K562 (cell line): Measurements from ENCODE around the gene FBXO27. TPM values are rescaled to one million over a fixed set of nuclear protein-coding genes. Genes with fewer than 3 reads are reported as not detected.

Experiments used
- ARID3A ChIP-seq: IDR thresholded peaks from 2 replicates; pipeline ENCODE4 v1.6.1; 2012; ENCODE audit warnings: low read depth, low read length, improper control_type of control experiment, borderline replicate concordance
- ARNT ChIP-seq, 2 experiments: fragments of 450-650 bp; IDR thresholded peaks; 2 replicates each; pipeline ENCODE4 v1.6.1; 2016; ENCODE audit warnings: mild to moderate bottlenecking in 1 of 2
- BCL6 ChIP-seq: fragments of 250-450 bp; sonication (Bioruptor Pico); IDR thresholded peaks from 2 replicates; pipeline ENCODE4 v1.4.0; 2020
- CEBPG ChIP-seq, 3 experiments: fragments of 200-800 bp in 1 of 3; sonication (Bioruptor generic) in 1 of 3; sonication (generic) in 1 of 3; formaldehyde crosslinking in 1 of 3; IDR thresholded peaks in 2 of 3; conservative IDR thresholded peaks in 1 of 3; 2 replicates each; pipeline versions ENCODE4 v1.6.1 to v1.8.0; 2016 to 2022; ENCODE audit warnings: missing compliant biosample characterization in 2 of 3, missing genetic modification characterization in 2 of 3, mild to moderate bottlenecking in 1 of 3, missing genetic modification reagents in 1 of 3
- ELF1 ChIP-seq: fragments of 200-800 bp; sonication (Bioruptor generic); IDR thresholded peaks from 2 replicates; pipeline ENCODE4 v1.6.1; 2016; ENCODE audit warnings: missing genetic modification characterization, missing compliant biosample characterization
- ETV5 ChIP-seq: sonication (generic); formaldehyde crosslinking; IDR thresholded peaks from 2 replicates; pipeline ENCODE4 v1.4.0; 2020; ENCODE audit warnings: low read depth, mild to moderate bottlenecking, missing genetic modification reagents
- FOXJ2 ChIP-seq: fragments of 200-800 bp; sonication (Bioruptor generic); IDR thresholded peaks from 2 replicates; pipeline ENCODE4 v1.6.1; 2016; ENCODE audit warnings: missing genetic modification characterization, missing compliant biosample characterization
- GABPA ChIP-seq: fragments of 200-800 bp; sonication (Bioruptor generic); conservative IDR thresholded peaks from 2 replicates; pipeline ENCODE4 v1.6.1; 2016; ENCODE audit warnings: low read depth, missing genetic modification characterization, missing compliant biosample characterization
- HSF4 ChIP-seq: fragments of 250-450 bp; sonication (Bioruptor Pico); IDR thresholded peaks from 2 replicates; pipeline ENCODE4 v2.1.2; 2022; ENCODE audit warnings: mild to moderate bottlenecking, moderate library complexity, borderline replicate concordance
- JUN ChIP-seq, 2 experiments: sonication (generic) in 1 of 2; formaldehyde crosslinking in 1 of 2; IDR thresholded peaks; 2 replicates each; pipeline versions ENCODE4 v1.6.1 to v1.8.0; 2012 to 2022; ENCODE audit warnings: borderline replicate concordance in 2 of 2, mild to moderate bottlenecking in 2 of 2, improper control_type of control experiment in 1 of 2, low read depth in 1 of 2, low read length in 1 of 2, missing genetic modification reagents in 1 of 2
- KAT2B ChIP-seq: IDR thresholded peaks from one replicate; pipeline ENCODE4 v1.6.1; 2012; ENCODE audit warnings: low read depth, mild to moderate bottlenecking, control low read depth, inconsistent platforms, low read length, moderate library complexity
- KLF16 ChIP-seq: IDR thresholded peaks from 2 replicates; pipeline ENCODE4 v1.6.1; 2016; ENCODE audit warnings: antibody characterized with exemption
- LCOR ChIP-seq: sonication (generic); formaldehyde crosslinking; IDR thresholded peaks from 2 replicates; pipeline ENCODE4 v1.8.0; 2022; ENCODE audit warnings: mild to moderate bottlenecking, missing genetic modification reagents
- MEIS2 ChIP-seq: fragments of 450-650 bp; IDR thresholded peaks from 2 replicates; pipeline ENCODE4 v1.6.1; 2014; ENCODE audit warnings: mild to moderate bottlenecking; ENCODE audit not compliant: partially characterized antibody
- NR2C2 ChIP-seq, 2 experiments: fragments of 200-800 bp in 1 of 2; sonication (Bioruptor generic) in 1 of 2; sonication (generic) in 1 of 2; formaldehyde crosslinking in 1 of 2; IDR thresholded peaks; 2 replicates each; pipeline versions ENCODE4 v1.6.1 to v1.8.0; 2016 to 2022; ENCODE audit warnings: mild to moderate bottlenecking in 1 of 2, missing compliant biosample characterization in 1 of 2, missing genetic modification characterization in 1 of 2, missing genetic modification reagents in 1 of 2
- RFX1 ChIP-seq: fragments of 450-650 bp; IDR thresholded peaks from 2 replicates; pipeline ENCODE4 v1.6.1; 2016; ENCODE audit warnings: mild to moderate bottlenecking, moderate library complexity
- RFX7 ChIP-seq: fragments of 250-450 bp; sonication (Bioruptor Pico); IDR thresholded peaks from 2 replicates; pipeline ENCODE4 v1.5.1; 2021; ENCODE audit warnings: mild to moderate bottlenecking
- SMAD3 ChIP-seq: fragments of 450-650 bp; formaldehyde crosslinking; conservative IDR thresholded peaks from 2 replicates; pipeline ENCODE4 v1.4.0; 2020; ENCODE audit warnings: mild to moderate bottlenecking
- ZBTB1 ChIP-seq: sonication (generic); formaldehyde crosslinking; IDR thresholded peaks from 2 replicates; pipeline ENCODE4 v1.8.1; 2023; ENCODE audit warnings: missing genetic modification reagents, low read depth, mild to moderate bottlenecking, borderline replicate concordance
- ZBTB17 ChIP-seq: fragments of 450-650 bp; formaldehyde crosslinking; IDR thresholded peaks from 2 replicates; pipeline ENCODE4 v1.4.0; 2020; ENCODE audit warnings: mild to moderate bottlenecking
- ZBTB33 ChIP-seq: sonication (generic); formaldehyde crosslinking; IDR thresholded peaks from 2 replicates; pipeline ENCODE4 v1.8.1; 2023; ENCODE audit warnings: mild to moderate bottlenecking, missing genetic modification reagents
- ZNF76 ChIP-seq: fragments of 250-450 bp; sonication (Bioruptor Pico); IDR thresholded peaks from 2 replicates; pipeline ENCODE4 v1.4.0; 2020; ENCODE audit warnings: mild to moderate bottlenecking, moderate library complexity, borderline replicate concordance
- polyA plus RNA-seq, 8 experiments: library from polyadenylated mRNA; depleted of rRNA in 4 of 8; stranded (reverse) in 5 of 8; unstranded in 3 of 8; fragments of >200 nt; fragmentation: Nextera tagmentation in 2 of 8; fragmentation: Illumina TruSeq in 1 of 8; extraction: Ambion mirVana in 2 of 8; extraction: Trizol in 1 of 8; gene quantifications; 2 replicates each; pipeline versions ENCODE4 v1.2.1 to v1.2.3, GENCODE V29; 2011 to 2014; ENCODE audit warnings: inconsistent platforms in 1 of 8, missing spikeins in 1 of 8
- total RNA-seq, 7 experiments: library from RNA; depleted of rRNA in 6 of 7; stranded (reverse); fragments of >200 nt in 6 of 7; fragmentation: Illumina TruSeq in 2 of 7; extraction: Trizol in 2 of 7; gene quantifications; 2 replicates each; pipeline versions ENCODE4 v1.2.1 to v1.2.3, GENCODE V29; 2011 to 2021; ENCODE audit warnings: low replicate concordance in 1 of 7

FBXO27 gene
- total and polyA plus RNA-seq, 9 of the 15 experiments (the other 6 are each of a cell fraction or from before 2014, with no cell fraction given) = 1.8 to 11.0 (median 6.3) TPM

GRCh38 chr19:39046037-39046821 is 13.9 kb upstream of the FBXO27 start (continued):
- TF ChIP-seq FOXJ2 (tag) (peak; percentile 88), GABPA (peak; percentile 93), ZBTB17 (CRISPR knock-in tag) (no peak), ZNF76 (CRISPR knock-in tag) (no peak), HSF4 (CRISPR knock-in tag) (no peak), JUN (IDR thresholded peaks at IDR 0.05; ENCODE audit: borderline replicate concordance, low read depth, low read length) (0 out of 2 replicates have a peak, but pooled peaks have one; percentile 4), JUN (CRISPR knock-in tag; IDR thresholded peaks at IDR 0.05; ENCODE audit: borderline replicate concordance) (no peak), ELF1 (peak; percentile 78), KAT2B (no peak), MEIS2 (peak; percentile 14), LCOR (no peak), ZBTB1 (CRISPR knock-in tag) (no peak), BCL6 (no peak), ZBTB33 (CRISPR knock-in tag) (no peak), ARNT (IDR thresholded peaks at IDR 0.05) (0 out of 4 replicates have a peak, but pooled peaks of 1 of the 2 experiments have one; percentile 9), ETV5 (CRISPR knock-in tag) (no peak), RFX1 (peak; percentile 98), SMAD3 (CRISPR knock-in tag) (no peak), RFX7 (CRISPR knock-in tag) (no peak), CEBPG (CRISPR knock-in tag; IDR thresholded peaks at IDR 0.05) (no peak), CEBPG (tag; conservative IDR thresholded peaks at IDR 0.05 in 1 of 2, IDR thresholded peaks at IDR 0.05 in 1 of 2) (no peak), NR2C2 (CRISPR knock-in tag; IDR thresholded peaks at IDR 0.05) (peak; percentile 71; the same call in 1 of the 2 replicates), NR2C2 (tag; IDR thresholded peaks at IDR 0.05) (peak; percentile 98), ARID3A (no peak), KLF16 (no peak)
